OCI-LY7 (cell line): Measurements from ENCODE around the gene HJV.

Source experiments
- EZH2phosphoT487 ChIP-seq: fragments of 200-600 bp; sonication (generic); IDR thresholded peaks from 2 replicates; pipeline ENCODE4 v1.6.1; 2018; ENCODE audit warnings: low read depth, borderline replicate concordance, mild to moderate bottlenecking, mixed run types, antibody characterized with exemption, low read length, moderate library complexity, mixed read lengths
- TF ChIP-seq, protein P1 (sequence below): fragments of 200-600 bp; sonication (generic); conservative IDR thresholded peaks from 2 replicates; pipeline ENCODE4 v1.5.1; 2014; ENCODE audit warnings: mild to moderate bottlenecking, antibody characterized with exemption, low read length, moderate library complexity, mixed read lengths

DNA sequence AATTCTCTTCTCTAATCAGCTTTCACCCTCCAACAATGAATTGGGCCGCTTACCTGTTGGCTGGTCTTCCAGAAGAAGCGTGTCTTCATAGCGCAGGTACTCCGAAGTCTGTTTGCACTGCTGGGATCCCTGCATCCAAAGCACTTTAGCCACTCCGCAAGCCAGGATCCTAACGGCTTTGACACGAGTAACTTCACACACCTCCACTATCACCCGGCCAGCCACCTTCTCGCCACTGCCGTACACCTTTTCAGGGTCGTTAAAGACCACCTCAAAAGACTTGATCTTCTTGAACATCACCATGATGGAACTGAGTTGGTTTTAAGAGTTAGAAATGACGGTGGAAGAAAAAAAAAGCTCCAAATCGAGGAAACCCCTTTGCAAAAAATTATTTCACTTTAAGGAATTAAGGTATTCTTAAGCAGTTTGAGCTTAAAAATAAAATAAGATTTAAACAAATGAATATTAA is 25.5 kb downstream of the HJV start:
- TF ChIP-seq, protein P1, sequence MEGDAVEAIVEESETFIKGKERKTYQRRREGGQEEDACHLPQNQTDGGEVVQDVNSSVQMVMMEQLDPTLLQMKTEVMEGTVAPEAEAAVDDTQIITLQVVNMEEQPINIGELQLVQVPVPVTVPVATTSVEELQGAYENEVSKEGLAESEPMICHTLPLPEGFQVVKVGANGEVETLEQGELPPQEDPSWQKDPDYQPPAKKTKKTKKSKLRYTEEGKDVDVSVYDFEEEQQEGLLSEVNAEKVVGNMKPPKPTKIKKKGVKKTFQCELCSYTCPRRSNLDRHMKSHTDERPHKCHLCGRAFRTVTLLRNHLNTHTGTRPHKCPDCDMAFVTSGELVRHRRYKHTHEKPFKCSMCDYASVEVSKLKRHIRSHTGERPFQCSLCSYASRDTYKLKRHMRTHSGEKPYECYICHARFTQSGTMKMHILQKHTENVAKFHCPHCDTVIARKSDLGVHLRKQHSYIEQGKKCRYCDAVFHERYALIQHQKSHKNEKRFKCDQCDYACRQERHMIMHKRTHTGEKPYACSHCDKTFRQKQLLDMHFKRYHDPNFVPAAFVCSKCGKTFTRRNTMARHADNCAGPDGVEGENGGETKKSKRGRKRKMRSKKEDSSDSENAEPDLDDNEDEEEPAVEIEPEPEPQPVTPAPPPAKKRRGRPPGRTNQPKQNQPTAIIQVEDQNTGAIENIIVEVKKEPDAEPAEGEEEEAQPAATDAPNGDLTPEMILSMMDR = no peak
- TF ChIP-seq EZH2phosphoT487 = no peak
